HepG2 (cell line): ENCODE results near the gene PDE9A. TPM values are rescaled to one million over a fixed set of nuclear protein-coding genes. Genes with fewer than 3 reads are reported as not detected.

ENCODE experiments used
- ATAC-seq: fragments of 200-7000 bp; cut with Tn5 transposase; 3 replicates; pipeline ENCODE4 v1.9.1; 2020; ENCODE audit warnings: mild to moderate bottlenecking, moderate library complexity
- BruUV-seq: library from RNA; stranded (reverse); fragments of 400-500 nt; replicated peaks from 2 replicates; lab custom pipeline; 2021; lab: Mats Ljungman, UMichigan
- CTCF ChIA-PET: fragments of 300-600 bp; formaldehyde crosslinking; extraction: SDS; loops from one replicate; lab custom pipeline; 2021; ENCODE audit warnings: low total read pairs, inconsistent platforms, low intra/inter-chr PET ratio; lab: Yijun Ruan, JAX
- POLR2A ChIA-PET: fragments of 350-600 bp; sonication (Branson Sonifier 250); formaldehyde crosslinking; loops from one replicate; lab custom pipeline; 2020; ENCODE audit warnings: antibody characterized with exemption, inconsistent platforms; lab: Yijun Ruan, JAX
- DNase-seq: peaks from one replicate; pipeline ENCODE4 v3.0.0-alpha.2; 2015; ENCODE audit warnings: low spot score
- FAIRE-seq: peaks from 3 replicates; lab custom pipeline; 2011; peaks lifted over from hg19 to GRCh38; lab: Jason Lieb, UNC
- H2AFZ ChIP-seq: one replicate; pipeline ENCODE4 v1.6.1; 2011; ENCODE audit warnings: low read length, inconsistent platforms
- H3K27ac ChIP-seq: fragments of 300-600 bp; 3 replicates; pipeline ENCODE4 v1.8.0; 2011; ENCODE audit warnings: mixed run types, mild to moderate bottlenecking, mixed read lengths, low read length, inconsistent platforms; ENCODE audit not compliant: insufficient read depth; ENCODE audit errors: extremely low read length
- H3K27me3 ChIP-seq, 2 experiments: fragments of 200-600 bp in 1 of 2; 2 replicates in 1 of 2; 3 replicates in 1 of 2; pipeline versions ENCODE4 v1.6.0 to v1.8.0; 2011; ENCODE audit warnings: low read length in 2 of 2, mild to moderate bottlenecking in 2 of 2, moderate library complexity in 2 of 2, inconsistent platforms in 1 of 2; ENCODE audit not compliant: insufficient read depth in 2 of 2, control insufficient read depth in 1 of 2
- H3K36me3 ChIP-seq, 2 experiments: fragments of 200-600 bp in 1 of 2; replicated peaks in 1 of 2; 2 replicates in 1 of 2; 3 replicates in 1 of 2; pipeline versions ENCODE4 v1.5.1 to v1.8.0; 2011; ENCODE audit warnings: low read length in 2 of 2, inconsistent platforms in 1 of 2; ENCODE audit not compliant: insufficient read depth in 2 of 2, control insufficient read depth in 1 of 2
- H3K4me1 ChIP-seq: 2 replicates; pipeline ENCODE4 v1.5.1; 2012; ENCODE audit warnings: low read length, inconsistent platforms; ENCODE audit not compliant: insufficient read depth
- H3K4me2 ChIP-seq: 2 replicates; pipeline ENCODE4 v1.6.0; 2011; ENCODE audit warnings: low read depth, low read length, inconsistent platforms
- H3K4me3 ChIP-seq, 3 experiments: fragments of 200-600 bp in 1 of 3; sonication (generic), shearing (Covaris generic) in 1 of 3; replicated peaks in 1 of 3; 2 replicates each; pipeline ENCODE4 v1.5.1; 2011 to 2016; ENCODE audit warnings: low read length in 3 of 3, inconsistent platforms in 2 of 3, low read depth in 2 of 3, mild to moderate bottlenecking in 2 of 3, control low read depth in 1 of 3, mixed read lengths in 1 of 3; ENCODE audit not compliant: insufficient read depth in 1 of 3
- H3K79me2 ChIP-seq: one replicate; pipeline ENCODE4 v1.6.1; 2011; ENCODE audit warnings: low read length, inconsistent platforms; ENCODE audit not compliant: insufficient read depth
- H3K9ac ChIP-seq: 2 replicates; pipeline ENCODE4 v1.6.0; 2011; ENCODE audit warnings: mild to moderate bottlenecking, low read depth, low read length, inconsistent platforms; ENCODE audit not compliant: insufficient read depth
- H3K9me3 ChIP-seq: 2 replicates; pipeline ENCODE4 v1.5.1; 2012; ENCODE audit warnings: mild to moderate bottlenecking, low read length
- H4K20me1 ChIP-seq: 2 replicates; pipeline ENCODE4 v1.6.0; 2011; ENCODE audit warnings: inconsistent platforms, mild to moderate bottlenecking, low read length, moderate library complexity; ENCODE audit not compliant: insufficient read depth
- MED8 ChIP-seq: sonication (generic); formaldehyde crosslinking; IDR thresholded peaks from 2 replicates; pipeline ENCODE4 v1.8.1; 2023; ENCODE audit warnings: mild to moderate bottlenecking, missing genetic modification reagents; ENCODE audit not compliant: insufficient replicate concordance
- SOX5 ChIP-seq: IDR thresholded peaks from 2 replicates; pipeline ENCODE4 v1.6.1; 2016; ENCODE audit warnings: borderline replicate concordance
- ZNF224 ChIP-seq: sonication (generic); formaldehyde crosslinking; IDR thresholded peaks from 2 replicates; pipeline ENCODE4 v1.5.0; 2020; ENCODE audit warnings: mild to moderate bottlenecking, missing genetic modification reagents
- ZNF253 ChIP-seq: sonication (generic); formaldehyde crosslinking; IDR thresholded peaks from 2 replicates; pipeline ENCODE4 v1.8.0; 2022; ENCODE audit warnings: mild to moderate bottlenecking, missing genetic modification reagents, borderline replicate concordance
- WGBS: methylation state at CpG from one replicate; pipeline ENCODE4 v1.1.6; 2017; ENCODE audit warnings: low lambda C conversion rate; 5-methylcytosine and 5-hydroxymethylcytosine counted together
- in situ Hi-C: cut with HindIII; loops from 2 replicates; pipeline ENCODE4 v1.10.0; 2017; ENCODE audit warnings: low pct_unique_long_range_greater_than_20kb; ENCODE audit not compliant: extremely low pct_ligation_motif_present
- intact Hi-C: fragments of 100-400 bp; cut with micrococcal nuclease; formaldehyde crosslinking; loops from one replicate; pipeline ENCODE4 v1.10.0; 2022; ENCODE audit not compliant: unreplicated experiment
- polyA plus RNA-seq, 8 experiments: library from polyadenylated mRNA; depleted of rRNA in 3 of 8; stranded (reverse) in 7 of 8; unstranded in 1 of 8; fragments of >200 nt; fragmentation: Illumina TruSeq in 4 of 8; extraction: Trizol in 4 of 8; gene quantifications; 2 replicates each; pipeline versions ENCODE4 v1.2.1 to v1.2.3, GENCODE V29; 2011 to 2016; ENCODE audit warnings: low read depth in 4 of 8, missing spikeins in 1 of 8, mixed read lengths in 1 of 8; ENCODE audit not compliant: insufficient read depth in 1 of 8
- total RNA-seq, 5 experiments: library from RNA; depleted of rRNA; stranded (reverse); fragments of >200 nt; fragmentation: Illumina TruSeq; extraction: Trizol; gene quantifications; 2 replicates each; pipeline ENCODE4 v1.2.3, GENCODE V29; 2016; ENCODE audit warnings: low read depth in 1 of 5
- TF ChIP-seq, protein P1 (sequence below): sonication (generic); formaldehyde crosslinking; IDR thresholded peaks from 2 replicates; pipeline ENCODE4 v1.8.1; 2023; ENCODE audit warnings: missing genetic modification reagents, inconsistent platforms, borderline replicate concordance
- TF ChIP-seq, protein P2 (sequence below): sonication (generic); formaldehyde crosslinking; IDR thresholded peaks from 2 replicates; pipeline ENCODE4 v1.8.0; 2022; ENCODE audit warnings: mild to moderate bottlenecking, missing genetic modification reagents, moderate library complexity

Gene PDE9A
- total and polyA plus RNA-seq, 2 of the 13 experiments (the other 11 are each of a cell fraction or from before 2014, with no cell fraction given), result 4.6 to 19.7 TPM

DNA sequence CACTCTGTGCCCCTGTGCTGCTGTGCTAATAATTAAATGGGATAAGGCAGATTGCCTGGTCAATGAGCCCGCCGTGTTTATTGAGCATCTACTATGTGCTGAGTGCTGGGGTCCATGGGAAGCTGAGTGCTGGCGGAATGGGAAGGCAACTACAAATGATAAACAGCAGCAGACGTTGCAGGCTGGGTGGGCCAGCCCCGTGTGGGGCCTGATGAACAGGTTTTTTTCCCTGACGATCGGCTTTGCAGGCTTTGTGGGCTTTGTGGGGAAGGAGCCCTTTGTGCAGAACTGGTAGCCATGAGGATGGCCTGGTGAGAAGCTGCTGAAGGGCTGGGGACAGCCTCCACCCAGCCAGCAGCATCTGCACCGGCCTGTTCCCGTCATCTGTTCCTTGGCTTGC is 3.5 kb downstream of the PDE9A start:
- POLR2A ChIA-PET, result no interaction called here
- no peak overlapping the region for H3K4me3 ChIP-seq
- FAIRE-seq, result no peak
- H3K4me1 ChIP-seq, result peaks cover 33% of the 10 kb centered on the region
- DNase-seq, result no peak
- intact Hi-C loops (no loop called here), in situ Hi-C loops (loop anchor here (10.0 to 25.0 kb wide), 2 partner anchors 105 to 178 kb away; no protein-coding TSS in a partner anchor)
- no peaks in the 10 kb centered on the region for H3K9me3 ChIP-seq
- ATAC-seq, result no peak
- H4K20me1 ChIP-seq, result peaks cover 3% of the 10 kb centered on the region; the same call in 1 of the 2 replicates
- no peak overlapping the region for H3K4me2 ChIP-seq
- peaks cover 11% of the 10 kb centered on the region for H3K79me2 ChIP-seq
- BruUV-seq, result no TSS peak
- peaks cover 0 to 2% of the 10 kb centered on the region in 2 experiments; a peak in 1 of 5 replicates for H3K36me3 ChIP-seq
- no peak overlapping the region for H2AFZ ChIP-seq
- H3K9ac ChIP-seq, result no peak overlapping the region
- H3K27me3 ChIP-seq, result peaks cover 0 to 3% of the 10 kb centered on the region in 2 experiments; a peak in 1 of 5 replicates
- TF ChIP-seq, protein P1, sequence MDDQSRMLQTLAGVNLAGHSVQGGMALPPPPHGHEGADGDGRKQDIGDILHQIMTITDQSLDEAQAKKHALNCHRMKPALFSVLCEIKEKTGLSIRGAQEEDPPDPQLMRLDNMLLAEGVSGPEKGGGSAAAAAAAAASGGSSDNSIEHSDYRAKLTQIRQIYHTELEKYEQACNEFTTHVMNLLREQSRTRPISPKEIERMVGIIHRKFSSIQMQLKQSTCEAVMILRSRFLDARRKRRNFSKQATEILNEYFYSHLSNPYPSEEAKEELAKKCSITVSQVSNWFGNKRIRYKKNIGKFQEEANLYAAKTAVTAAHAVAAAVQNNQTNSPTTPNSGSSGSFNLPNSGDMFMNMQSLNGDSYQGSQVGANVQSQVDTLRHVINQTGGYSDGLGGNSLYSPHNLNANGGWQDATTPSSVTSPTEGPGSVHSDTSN (CRISPR knock-in tag), result no peak
- TF ChIP-seq ZNF253 (no peak), SOX5 (no peak), MED8 (no peak), ZNF224 (no peak)
- TF ChIP-seq, protein P2, sequence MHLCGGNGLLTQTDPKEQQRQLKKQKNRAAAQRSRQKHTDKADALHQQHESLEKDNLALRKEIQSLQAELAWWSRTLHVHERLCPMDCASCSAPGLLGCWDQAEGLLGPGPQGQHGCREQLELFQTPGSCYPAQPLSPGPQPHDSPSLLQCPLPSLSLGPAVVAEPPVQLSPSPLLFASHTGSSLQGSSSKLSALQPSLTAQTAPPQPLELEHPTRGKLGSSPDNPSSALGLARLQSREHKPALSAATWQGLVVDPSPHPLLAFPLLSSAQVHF (CRISPR knock-in tag), result no peak
- no peak overlapping the region for H3K27ac ChIP-seq
- CTCF ChIA-PET, result no interaction called here
- WGBS, result 92% methylated on average over 7 of the region's 9 CpGs
